Endodermal cell (in vitro differentiated cells): ENCODE data around the gene FIZ1. TPM values are rescaled to one million over a fixed set of nuclear protein-coding genes. Genes with fewer than 3 reads are reported as not detected.

Experiments
- DNase-seq: peaks from one replicate; pipeline ENCODE4 v3.0.0-alpha.2; 2017
- H3K27ac ChIP-seq: 2 replicates; pipeline ENCODE4 v1.5.1; 2013; ENCODE audit warnings: mild to moderate bottlenecking, low read depth, low read length, moderate library complexity
- H3K27me3 ChIP-seq: 2 replicates; pipeline ENCODE4 v1.6.1; 2013; ENCODE audit warnings: mild to moderate bottlenecking, low read length, moderate library complexity; ENCODE audit not compliant: insufficient read depth, control insufficient read depth, poor library complexity, severe bottlenecking
- H3K36me3 ChIP-seq: 2 replicates; pipeline ENCODE4 v1.7.0; 2013; ENCODE audit warnings: mild to moderate bottlenecking, low read length, moderate library complexity; ENCODE audit not compliant: control insufficient read depth, insufficient read depth
- H3K4me1 ChIP-seq: one replicate; pipeline ENCODE4 v1.7.0; 2013; ENCODE audit warnings: low read length; ENCODE audit not compliant: control insufficient read depth, insufficient read depth
- H3K4me3 ChIP-seq: 2 replicates; pipeline ENCODE4 v1.5.1; 2013; ENCODE audit warnings: mild to moderate bottlenecking, low read length, moderate library complexity
- H3K9ac ChIP-seq: 2 replicates; pipeline ENCODE4 v1.6.1; 2013; ENCODE audit warnings: mild to moderate bottlenecking, low read length, moderate library complexity; ENCODE audit not compliant: poor library complexity, severe bottlenecking; ENCODE audit errors: extremely low read depth
- H3K9me3 ChIP-seq: 2 replicates; pipeline ENCODE4 v1.6.1; 2013; ENCODE audit warnings: mild to moderate bottlenecking, low read length, moderate library complexity; ENCODE audit not compliant: control insufficient read depth
- H3K27ac Mint-ChIP-seq: 2 replicates; pipeline ENCODE4 v1.8.0; 2020; ENCODE audit warnings: mixed read lengths
- H3K27me3 Mint-ChIP-seq: 2 replicates; pipeline ENCODE4 v1.8.0; 2021; ENCODE audit warnings: mild to moderate bottlenecking, mixed read lengths; ENCODE audit not compliant: insufficient read depth
- H3K36me3 Mint-ChIP-seq: 2 replicates; pipeline ENCODE4 v1.8.0; 2020; ENCODE audit warnings: low read depth, mixed read lengths
- H3K4me1 Mint-ChIP-seq: 2 replicates; pipeline ENCODE4 v1.8.0; 2020; ENCODE audit warnings: mixed read lengths
- H3K4me3 Mint-ChIP-seq: 2 replicates; pipeline ENCODE4 v1.8.0; 2020; ENCODE audit warnings: mild to moderate bottlenecking, moderate library complexity, mixed read lengths
- H3K9me3 Mint-ChIP-seq: 2 replicates; pipeline ENCODE4 v1.8.0; 2020; ENCODE audit warnings: mild to moderate bottlenecking, mixed read lengths
- CTCF ChIP-seq: fragments of 200-600 bp; sonication (generic); conservative IDR thresholded peaks from 2 replicates; pipeline ENCODE4 v1.5.0; 2021; ENCODE audit warnings: antibody characterized with exemption, mild to moderate bottlenecking
- WGBS, 2 experiments: methylation state at CpG; one replicate each; pipeline versions ENCODE4 v1.1.5 to v1.1.7; 2013; ENCODE audit warnings: missing lambda C conversion rate in 2 of 2, mixed read lengths in 1 of 2; ENCODE audit not compliant: insufficient coverage in 1 of 2, insufficient read length in 1 of 2; 5-methylcytosine and 5-hydroxymethylcytosine counted together
- total RNA-seq, 2 donors: library from RNA; stranded (reverse); fragmentation: NEBNext Ultra II Directional in 1 of 2; extraction: Animal tissue kit (Norgen Biotek cat#: 25700) in 1 of 2; gene quantifications; 2 replicates in 1 of 2; 3 replicates in 1 of 2; pipeline ENCODE4 v1.2.1, GENCODE V29; 2021

FIZ1 gene
- total RNA-seq, 2 donors from 2014 or later: 19.7 to 21.1 TPM

- H3K9ac ChIP-seq: no peak overlapping the region
- peaks cover 5% of the 10 kb centered on the region for H3K9me3 Mint-ChIP-seq
- H3K4me3 ChIP-seq: no peak overlapping the region
- H3K36me3 ChIP-seq: peaks cover 4% of the 10 kb centered on the region
- H3K27me3 ChIP-seq: no peaks in the 10 kb centered on the region
- peaks cover 32% of the 10 kb centered on the region for H3K4me1 Mint-ChIP-seq
- peak; percentile 81 for DNase-seq
- no peak overlapping the region for H3K4me3 Mint-ChIP-seq
- 86 to 91% methylated on average over 5 to 6 of the region's 6 CpGs for WGBS, 2 experiments
- no peak overlapping the region for H3K27ac Mint-ChIP-seq
- no peaks in the 10 kb centered on the region for H3K27me3 Mint-ChIP-seq
- no peaks in the 10 kb centered on the region for H3K9me3 ChIP-seq
- no peak overlapping the region for H3K27ac ChIP-seq
- no peaks in the 10 kb centered on the region for H3K4me1 ChIP-seq
- H3K36me3 Mint-ChIP-seq: peaks cover 19% of the 10 kb centered on the region
- peak; percentile 71 for TF ChIP-seq CTCF
Measured at GRCh38 chr19:55638864-55639359, 39.6 kb upstream of the FIZ1 start.

- Histone ChIP-seq H3K27ac (no peak overlapping the region), H3K9me3 (no peaks in the 10 kb centered on the region), H3K4me1 (no peaks in the 10 kb centered on the region), H3K4me3 (no peak overlapping the region), H3K27me3 (no peaks in the 10 kb centered on the region), H3K36me3 (peaks cover 4% of the 10 kb centered on the region), H3K9ac (no peak overlapping the region)
- H3K4me3 Mint-ChIP-seq: no peak overlapping the region
- H3K36me3 Mint-ChIP-seq: peaks cover 18% of the 10 kb centered on the region
- H3K9me3 Mint-ChIP-seq: peaks cover 5% of the 10 kb centered on the region
- TF ChIP-seq CTCF: no peak
- WGBS, 2 experiments: 86 to 87% methylated on average over 11 of the region's 11 CpGs
- no peak for DNase-seq
- H3K4me1 Mint-ChIP-seq: peaks cover 26% of the 10 kb centered on the region
- H3K27ac Mint-ChIP-seq: no peak overlapping the region
- H3K27me3 Mint-ChIP-seq: no peaks in the 10 kb centered on the region
Measured at GRCh38 chr19:55637534-55637933, 38.2 kb upstream of the FIZ1 start.

- Histone ChIP-seq H3K9me3 (no peaks in the 10 kb centered on the region), H3K4me1 (no peaks in the 10 kb centered on the region), H3K4me3 (peak overlapping the region; percentile 93), H3K27me3 (no peaks in the 10 kb centered on the region), H3K9ac (no peak overlapping the region), H3K27ac (no peak overlapping the region), H3K36me3 (peaks cover 4% of the 10 kb centered on the region)
- peak overlapping the region; percentile 99 for H3K27ac Mint-ChIP-seq
- WGBS, 2 experiments: 91 to 98% methylated on average over 4 of the region's 4 CpGs
- no peak for DNase-seq
- peaks cover 5% of the 10 kb centered on the region for H3K9me3 Mint-ChIP-seq
- peaks cover 23% of the 10 kb centered on the region for H3K4me1 Mint-ChIP-seq
- H3K27me3 Mint-ChIP-seq: no peaks in the 10 kb centered on the region
- H3K36me3 Mint-ChIP-seq: peaks cover 18% of the 10 kb centered on the region
- TF ChIP-seq CTCF: no peak
- peak overlapping the region; percentile 96 for H3K4me3 Mint-ChIP-seq
Measured at GRCh38 chr19:55636723-55637122, 37.4 kb upstream of the FIZ1 start.
